ENCODE data around the gene KIRREL3. TPM values are rescaled to one million over a fixed set of nuclear protein-coding genes. Genes with fewer than 3 reads are reported as not detected.

Gene KIRREL3
- total and polyA plus RNA-seq, 4 donors = 0.02 to 0.71 (median 0.15) TPM; not detected in 1

DNA sequence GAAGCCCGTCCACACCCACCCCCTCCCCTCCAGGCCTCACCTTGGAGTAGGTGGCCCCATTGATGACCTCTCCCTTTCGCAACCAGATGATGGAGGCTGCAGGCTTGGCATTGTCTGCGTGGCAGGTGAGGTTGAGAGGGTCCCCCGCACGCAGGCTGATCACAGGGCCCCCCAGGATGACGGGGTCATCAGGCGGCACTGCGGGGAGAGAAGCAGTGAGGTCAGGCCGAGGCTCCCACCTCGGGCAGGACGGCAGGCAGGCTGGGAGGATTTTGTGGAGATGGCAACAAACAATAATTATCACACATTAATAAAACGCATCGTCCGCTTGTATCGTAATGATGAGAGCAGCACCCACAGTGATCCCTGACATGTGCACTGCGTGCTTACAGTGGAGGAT is 527.3 kb downstream of the KIRREL3 start:
- H3K4me3 ChIP-seq = no peak overlapping the region
- H3K36me3 ChIP-seq (ENCODE audit: control insufficient read depth in 4 of 4, insufficient read depth in 4 of 4, low read length in 4 of 4) = no peaks in the 10 kb centered on the region
- TF ChIP-seq, protein P1, sequence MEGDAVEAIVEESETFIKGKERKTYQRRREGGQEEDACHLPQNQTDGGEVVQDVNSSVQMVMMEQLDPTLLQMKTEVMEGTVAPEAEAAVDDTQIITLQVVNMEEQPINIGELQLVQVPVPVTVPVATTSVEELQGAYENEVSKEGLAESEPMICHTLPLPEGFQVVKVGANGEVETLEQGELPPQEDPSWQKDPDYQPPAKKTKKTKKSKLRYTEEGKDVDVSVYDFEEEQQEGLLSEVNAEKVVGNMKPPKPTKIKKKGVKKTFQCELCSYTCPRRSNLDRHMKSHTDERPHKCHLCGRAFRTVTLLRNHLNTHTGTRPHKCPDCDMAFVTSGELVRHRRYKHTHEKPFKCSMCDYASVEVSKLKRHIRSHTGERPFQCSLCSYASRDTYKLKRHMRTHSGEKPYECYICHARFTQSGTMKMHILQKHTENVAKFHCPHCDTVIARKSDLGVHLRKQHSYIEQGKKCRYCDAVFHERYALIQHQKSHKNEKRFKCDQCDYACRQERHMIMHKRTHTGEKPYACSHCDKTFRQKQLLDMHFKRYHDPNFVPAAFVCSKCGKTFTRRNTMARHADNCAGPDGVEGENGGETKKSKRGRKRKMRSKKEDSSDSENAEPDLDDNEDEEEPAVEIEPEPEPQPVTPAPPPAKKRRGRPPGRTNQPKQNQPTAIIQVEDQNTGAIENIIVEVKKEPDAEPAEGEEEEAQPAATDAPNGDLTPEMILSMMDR (IDR thresholded peaks at IDR 0.05; ENCODE audit: control extremely low read depth, extremely low read depth) = no peak
- WGBS, 2 donors = 90 to 96% methylated on average over 16 of the region's 16 CpGs
- H3K27me3 ChIP-seq (ENCODE audit: control insufficient read depth in 3 of 3, insufficient read depth in 3 of 3, low read length in 2 of 3) = no peaks in the 10 kb centered on the region
- no peaks in the 10 kb centered on the region for H3K9me3 ChIP-seq (ENCODE audit: control insufficient read depth in 4 of 4, insufficient read depth in 3 of 4, low read length in 3 of 4)
- no peak overlapping the region for H3K27ac ChIP-seq (ENCODE audit: low read depth in 1 of 2, low read length in 1 of 2)
- no peak overlapping the region for H3K9ac ChIP-seq (ENCODE audit: insufficient read depth in 1 of 2, low read length in 2 of 2)
- DNase-seq (no peak), ATAC-seq (ENCODE audit: insufficient read depth, low FRiP score) (no peak)
- H3K4me1 ChIP-seq (ENCODE audit: control insufficient read depth in 5 of 5, insufficient read depth in 5 of 5, low read length in 5 of 5) = peaks cover 0 to 19% (median 0%) of the 10 kb centered on the region in 5 donors

DNA sequence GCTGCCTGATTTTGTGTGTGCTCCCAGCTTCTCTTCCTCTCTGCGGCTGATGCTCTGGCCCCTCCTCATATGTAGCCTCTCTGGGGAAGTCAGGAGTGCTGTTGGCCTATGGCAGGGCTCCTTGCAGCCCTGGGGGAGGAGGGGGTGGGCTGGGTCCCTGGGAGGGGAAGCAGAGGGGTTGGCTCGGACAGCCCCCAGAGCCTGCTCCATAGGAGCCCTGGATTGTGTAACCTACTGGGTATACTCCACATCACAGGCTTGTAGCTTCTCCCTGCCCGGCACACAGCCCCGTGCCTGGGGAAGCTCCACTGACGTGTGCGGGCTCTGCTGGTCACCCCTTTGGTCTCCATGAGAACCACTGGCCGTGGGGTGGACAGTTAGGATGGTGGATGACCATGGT is 531.3 kb downstream of the KIRREL3 start:
- 75 to 77% methylated on average over 7 of the region's 7 CpGs for WGBS, 2 donors
- H3K27me3 ChIP-seq (ENCODE audit: control insufficient read depth in 3 of 3, insufficient read depth in 3 of 3, low read length in 2 of 3) = no peaks in the 10 kb centered on the region
- peaks cover 0 to 29% (median 8%) of the 10 kb centered on the region in 5 donors for H3K4me1 ChIP-seq (ENCODE audit: control insufficient read depth in 5 of 5, insufficient read depth in 5 of 5, low read length in 5 of 5)
- TF ChIP-seq, protein P1 (IDR thresholded peaks at IDR 0.05; ENCODE audit: control extremely low read depth, extremely low read depth) = no peak
- DNase-seq = no peak
- H3K4me3 ChIP-seq = no peak overlapping the region
- ATAC-seq (ENCODE audit: insufficient read depth, low FRiP score) = no peak
- peaks cover 0 to 5% (median 0%) of the 10 kb centered on the region in 4 donors for H3K9me3 ChIP-seq (ENCODE audit: control insufficient read depth in 4 of 4, insufficient read depth in 3 of 4, low read length in 3 of 4)
- peak overlapping the region in 1 of 2 donors; percentile 7 for H3K27ac ChIP-seq (ENCODE audit: low read depth in 1 of 2, low read length in 1 of 2)
- no peaks in the 10 kb centered on the region for H3K36me3 ChIP-seq (ENCODE audit: control insufficient read depth in 4 of 4, insufficient read depth in 4 of 4, low read length in 4 of 4)
- H3K9ac ChIP-seq (ENCODE audit: insufficient read depth in 1 of 2, low read length in 2 of 2) = no peak overlapping the region

DNA sequence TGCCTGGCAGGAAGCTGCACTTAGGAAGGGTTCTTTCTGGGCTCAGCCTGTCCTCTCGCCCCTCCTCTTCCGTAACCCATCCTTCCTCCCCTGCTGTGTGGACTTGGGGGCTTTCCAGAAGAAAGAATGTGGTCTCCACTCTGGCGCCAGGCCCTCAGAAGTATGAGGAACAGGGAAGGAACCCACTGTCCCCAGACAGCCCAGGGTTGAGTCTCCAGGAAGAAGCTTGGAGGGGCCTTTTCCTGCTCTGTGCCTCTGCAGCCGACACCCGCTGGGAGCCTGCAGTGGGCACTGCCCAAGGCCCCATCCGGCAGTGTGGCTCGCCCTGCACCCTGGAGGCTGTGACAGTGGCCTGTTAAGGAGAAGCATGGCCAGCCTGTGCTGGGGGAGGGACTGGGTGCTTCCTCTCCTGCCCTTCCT is 532.5 kb downstream of the KIRREL3 start:
- peaks cover 0 to 29% (median 8%) of the 10 kb centered on the region in 5 donors for H3K4me1 ChIP-seq (ENCODE audit: control insufficient read depth in 5 of 5, insufficient read depth in 5 of 5, low read length in 5 of 5)
- no peaks in the 10 kb centered on the region for H3K27me3 ChIP-seq (ENCODE audit: control insufficient read depth in 3 of 3, insufficient read depth in 3 of 3, low read length in 2 of 3)
- no peak overlapping the region for H3K9ac ChIP-seq (ENCODE audit: insufficient read depth in 1 of 2, low read length in 2 of 2)
- H3K9me3 ChIP-seq (ENCODE audit: control insufficient read depth in 4 of 4, insufficient read depth in 3 of 4, low read length in 3 of 4) = peaks cover 0 to 5% (median 0%) of the 10 kb centered on the region in 4 donors
- no peak overlapping the region for H3K4me3 ChIP-seq
- TF ChIP-seq, protein P1 (IDR thresholded peaks at IDR 0.05; ENCODE audit: control extremely low read depth, extremely low read depth) = no peak
- WGBS, 2 donors = 28 to 47% methylated on average over 6 to 7 of the region's 7 CpGs
- peak; percentile 47 to 60 (median 56) for DNase-seq
- peak overlapping the region in 1 of 2 donors; percentile 84 for H3K27ac ChIP-seq (ENCODE audit: low read depth in 1 of 2, low read length in 1 of 2)
- H3K36me3 ChIP-seq (ENCODE audit: control insufficient read depth in 4 of 4, insufficient read depth in 4 of 4, low read length in 4 of 4) = no peaks in the 10 kb centered on the region
- no peak for ATAC-seq (ENCODE audit: insufficient read depth, low FRiP score)

DNA sequence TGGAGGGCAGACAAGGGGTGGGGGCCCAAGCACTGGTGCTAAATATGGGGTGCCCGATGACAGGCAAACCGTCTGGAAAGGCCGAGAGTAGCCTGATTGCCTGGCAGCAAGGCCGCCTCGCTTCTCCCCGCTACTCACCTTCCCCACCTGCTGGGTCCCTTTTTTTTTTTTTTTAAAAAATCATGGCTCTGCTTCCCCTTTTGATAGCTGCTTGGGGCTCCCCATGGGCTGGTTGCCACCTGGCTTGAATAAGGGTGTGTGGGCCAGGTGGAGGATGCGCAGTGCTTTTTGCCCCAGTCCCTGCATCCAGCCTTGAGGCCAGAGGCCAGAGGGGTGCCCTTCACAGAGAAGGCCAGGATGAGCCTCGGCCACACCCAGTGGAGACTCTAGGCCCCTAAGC is 533.1 kb downstream of the KIRREL3 start:
- Histone ChIP-seq H3K4me3 (no peak overlapping the region), H3K27me3 (ENCODE audit: control insufficient read depth in 3 of 3, insufficient read depth in 3 of 3, low read length in 2 of 3) (no peaks in the 10 kb centered on the region), H3K4me1 (ENCODE audit: control insufficient read depth in 5 of 5, insufficient read depth in 5 of 5, low read length in 5 of 5) (peaks cover 0 to 29% (median 8%) of the 10 kb centered on the region in 5 donors), H3K9me3 (ENCODE audit: control insufficient read depth in 4 of 4, insufficient read depth in 3 of 4, low read length in 3 of 4) (peaks cover 0 to 5% (median 0%) of the 10 kb centered on the region in 4 donors), H3K36me3 (ENCODE audit: control insufficient read depth in 4 of 4, insufficient read depth in 4 of 4, low read length in 4 of 4) (no peaks in the 10 kb centered on the region), H3K27ac (ENCODE audit: low read depth in 1 of 2, low read length in 1 of 2) (peak overlapping the region in 1 of 2 donors; percentile 84), H3K9ac (ENCODE audit: insufficient read depth in 1 of 2, low read length in 2 of 2) (no peak overlapping the region)
- ATAC-seq (ENCODE audit: insufficient read depth, low FRiP score) (no peak), DNase-seq (no peak)
- TF ChIP-seq, protein P1 (IDR thresholded peaks at IDR 0.05; ENCODE audit: control extremely low read depth, extremely low read depth) = no peak
- WGBS, 2 donors = 93 to 94% methylated on average over 8 of the region's 8 CpGs
